ENCODE results near the gene NPEPPS. TPM values are rescaled to one million over a fixed set of nuclear protein-coding genes. Genes with fewer than 3 reads are reported as not detected.

The NPEPPS gene
- total RNA-seq, 1 donor from 2014 or later, result 150 TPM

- Mint-ChIP-seq H3K27ac (no peak overlapping the region), H3K27me3 (no peaks in the 10 kb centered on the region), H3K9me3 (no peaks in the 10 kb centered on the region), H3K36me3 (peaks cover 6% of the 10 kb centered on the region), H3K4me1 (ENCODE audit: unreplicated experiment) (peaks cover 4% of the 10 kb centered on the region), H3K4me3 (no peak overlapping the region)
- TF ChIP-seq, protein P1, sequence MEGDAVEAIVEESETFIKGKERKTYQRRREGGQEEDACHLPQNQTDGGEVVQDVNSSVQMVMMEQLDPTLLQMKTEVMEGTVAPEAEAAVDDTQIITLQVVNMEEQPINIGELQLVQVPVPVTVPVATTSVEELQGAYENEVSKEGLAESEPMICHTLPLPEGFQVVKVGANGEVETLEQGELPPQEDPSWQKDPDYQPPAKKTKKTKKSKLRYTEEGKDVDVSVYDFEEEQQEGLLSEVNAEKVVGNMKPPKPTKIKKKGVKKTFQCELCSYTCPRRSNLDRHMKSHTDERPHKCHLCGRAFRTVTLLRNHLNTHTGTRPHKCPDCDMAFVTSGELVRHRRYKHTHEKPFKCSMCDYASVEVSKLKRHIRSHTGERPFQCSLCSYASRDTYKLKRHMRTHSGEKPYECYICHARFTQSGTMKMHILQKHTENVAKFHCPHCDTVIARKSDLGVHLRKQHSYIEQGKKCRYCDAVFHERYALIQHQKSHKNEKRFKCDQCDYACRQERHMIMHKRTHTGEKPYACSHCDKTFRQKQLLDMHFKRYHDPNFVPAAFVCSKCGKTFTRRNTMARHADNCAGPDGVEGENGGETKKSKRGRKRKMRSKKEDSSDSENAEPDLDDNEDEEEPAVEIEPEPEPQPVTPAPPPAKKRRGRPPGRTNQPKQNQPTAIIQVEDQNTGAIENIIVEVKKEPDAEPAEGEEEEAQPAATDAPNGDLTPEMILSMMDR (conservative IDR thresholded peaks at IDR 0.05), result no peak
- DNase-seq (ENCODE audit: extremely low spot score, unreplicated experiment), result no peak
Measured at GRCh38 chr17:47636273-47637030, 105.5 kb downstream of the NPEPPS start.

- Mint-ChIP-seq H3K9me3 (no peaks in the 10 kb centered on the region), H3K27ac (no peak overlapping the region), H3K27me3 (no peaks in the 10 kb centered on the region), H3K4me1 (ENCODE audit: unreplicated experiment) (peaks cover 3% of the 10 kb centered on the region), H3K4me3 (no peak overlapping the region), H3K36me3 (peaks cover 6% of the 10 kb centered on the region)
- DNase-seq (ENCODE audit: extremely low spot score, unreplicated experiment), result no peak
- TF ChIP-seq, protein P1 (conservative IDR thresholded peaks at IDR 0.05), result no peak
Measured at GRCh38 chr17:47638903-47639302, 108.0 kb downstream of the NPEPPS start.

GRCh38 chr17:47640076-47640475, 109.2 kb downstream of the NPEPPS start:
- H3K9me3 Mint-ChIP-seq, result no peaks in the 10 kb centered on the region
- TF ChIP-seq, protein P1 (conservative IDR thresholded peaks at IDR 0.05), result no peak
- no peaks in the 10 kb centered on the region for H3K27me3 Mint-ChIP-seq
- no peak overlapping the region for H3K4me3 Mint-ChIP-seq
- H3K27ac Mint-ChIP-seq, result no peak overlapping the region
- peaks cover 6% of the 10 kb centered on the region for H3K36me3 Mint-ChIP-seq
- H3K4me1 Mint-ChIP-seq (ENCODE audit: unreplicated experiment), result no peaks in the 10 kb centered on the region
- DNase-seq (ENCODE audit: extremely low spot score, unreplicated experiment), result no peak

DNA sequence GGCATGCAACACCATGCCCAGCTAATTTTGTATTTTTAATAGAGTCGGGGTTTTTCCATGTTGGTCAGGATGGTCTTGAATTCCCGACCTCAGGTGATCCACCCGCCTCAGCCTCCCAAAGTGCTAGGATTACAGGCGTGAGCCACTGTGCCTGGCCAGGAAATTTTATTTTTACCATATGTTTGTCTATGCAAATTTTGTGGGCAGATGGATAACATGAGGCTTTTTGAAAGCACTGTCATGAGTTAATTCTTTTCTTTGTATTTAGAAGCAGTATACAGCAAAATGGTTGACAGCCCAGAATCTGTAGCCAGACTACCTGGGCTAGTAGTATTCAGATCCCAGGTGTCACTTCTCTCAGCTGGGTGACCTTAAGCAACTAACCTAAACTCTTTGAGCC, 110.3 kb downstream of the NPEPPS start:
- no peaks in the 10 kb centered on the region for H3K27me3 Mint-ChIP-seq
- no peak overlapping the region for H3K4me3 Mint-ChIP-seq
- peaks cover 4% of the 10 kb centered on the region for H3K36me3 Mint-ChIP-seq
- H3K27ac Mint-ChIP-seq, result no peak overlapping the region
- TF ChIP-seq, protein P1 (conservative IDR thresholded peaks at IDR 0.05), result no peak
- H3K9me3 Mint-ChIP-seq, result no peaks in the 10 kb centered on the region
- no peaks in the 10 kb centered on the region for H3K4me1 Mint-ChIP-seq (ENCODE audit: unreplicated experiment)
- DNase-seq (ENCODE audit: extremely low spot score, unreplicated experiment), result no peak

DNA sequence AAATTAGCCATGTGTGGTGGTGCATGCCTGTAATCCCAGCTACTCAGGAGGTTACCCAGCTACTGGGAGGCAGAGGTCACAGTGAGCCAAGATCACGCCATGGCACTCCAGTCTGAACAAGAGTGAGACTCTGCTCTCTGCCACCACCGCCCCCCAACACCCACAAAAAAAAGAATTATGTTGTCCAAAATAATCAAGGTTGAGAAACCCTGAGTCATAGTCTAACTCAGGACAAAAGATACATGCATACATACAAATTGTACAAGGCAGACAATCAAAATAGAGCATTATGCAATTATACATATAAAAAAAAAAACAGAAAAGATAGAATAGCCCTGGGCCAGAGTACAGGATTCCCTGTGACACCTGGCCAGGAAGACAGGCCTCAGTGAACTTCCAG, 112.2 kb downstream of the NPEPPS start:
- Mint-ChIP-seq H3K27me3 (no peaks in the 10 kb centered on the region), H3K27ac (no peak overlapping the region), H3K4me3 (no peak overlapping the region), H3K36me3 (no peaks in the 10 kb centered on the region), H3K9me3 (no peaks in the 10 kb centered on the region), H3K4me1 (ENCODE audit: unreplicated experiment) (no peaks in the 10 kb centered on the region)
- TF ChIP-seq, protein P1 (conservative IDR thresholded peaks at IDR 0.05), result no peak
- no peak for DNase-seq (ENCODE audit: extremely low spot score, unreplicated experiment)
